Measurements from ENCODE around the gene CDH16.

The CDH16 gene

DNA sequence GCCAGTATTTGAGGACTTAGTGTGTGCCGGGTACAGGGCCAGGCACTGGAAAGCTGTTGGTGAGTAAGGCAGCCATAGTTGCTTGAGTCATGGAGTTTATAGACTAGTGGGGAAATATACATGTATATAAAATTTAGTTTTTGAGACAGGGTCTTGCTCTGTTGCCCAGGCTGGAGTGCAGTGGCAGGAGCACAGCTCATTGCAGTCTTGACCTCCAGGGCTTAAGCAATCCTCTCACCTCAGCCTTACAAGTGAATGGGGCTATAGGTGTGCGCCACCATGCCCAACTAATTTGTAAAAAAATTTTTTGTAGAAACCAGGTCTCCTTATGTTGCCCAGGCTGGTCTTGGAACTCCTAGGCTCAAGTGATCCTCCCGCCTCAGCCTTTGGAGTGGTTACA, 36.0 kb downstream of the CDH16 start:
- H3K4me3 ChIP-seq (ENCODE audit: low read depth, low read length) = no peak overlapping the region
- TF ChIP-seq, protein P1, sequence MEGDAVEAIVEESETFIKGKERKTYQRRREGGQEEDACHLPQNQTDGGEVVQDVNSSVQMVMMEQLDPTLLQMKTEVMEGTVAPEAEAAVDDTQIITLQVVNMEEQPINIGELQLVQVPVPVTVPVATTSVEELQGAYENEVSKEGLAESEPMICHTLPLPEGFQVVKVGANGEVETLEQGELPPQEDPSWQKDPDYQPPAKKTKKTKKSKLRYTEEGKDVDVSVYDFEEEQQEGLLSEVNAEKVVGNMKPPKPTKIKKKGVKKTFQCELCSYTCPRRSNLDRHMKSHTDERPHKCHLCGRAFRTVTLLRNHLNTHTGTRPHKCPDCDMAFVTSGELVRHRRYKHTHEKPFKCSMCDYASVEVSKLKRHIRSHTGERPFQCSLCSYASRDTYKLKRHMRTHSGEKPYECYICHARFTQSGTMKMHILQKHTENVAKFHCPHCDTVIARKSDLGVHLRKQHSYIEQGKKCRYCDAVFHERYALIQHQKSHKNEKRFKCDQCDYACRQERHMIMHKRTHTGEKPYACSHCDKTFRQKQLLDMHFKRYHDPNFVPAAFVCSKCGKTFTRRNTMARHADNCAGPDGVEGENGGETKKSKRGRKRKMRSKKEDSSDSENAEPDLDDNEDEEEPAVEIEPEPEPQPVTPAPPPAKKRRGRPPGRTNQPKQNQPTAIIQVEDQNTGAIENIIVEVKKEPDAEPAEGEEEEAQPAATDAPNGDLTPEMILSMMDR (IDR thresholded peaks at IDR 0.05; ENCODE audit: borderline replicate concordance, insufficient read depth, low read depth, low read length) = no peak

DNA sequence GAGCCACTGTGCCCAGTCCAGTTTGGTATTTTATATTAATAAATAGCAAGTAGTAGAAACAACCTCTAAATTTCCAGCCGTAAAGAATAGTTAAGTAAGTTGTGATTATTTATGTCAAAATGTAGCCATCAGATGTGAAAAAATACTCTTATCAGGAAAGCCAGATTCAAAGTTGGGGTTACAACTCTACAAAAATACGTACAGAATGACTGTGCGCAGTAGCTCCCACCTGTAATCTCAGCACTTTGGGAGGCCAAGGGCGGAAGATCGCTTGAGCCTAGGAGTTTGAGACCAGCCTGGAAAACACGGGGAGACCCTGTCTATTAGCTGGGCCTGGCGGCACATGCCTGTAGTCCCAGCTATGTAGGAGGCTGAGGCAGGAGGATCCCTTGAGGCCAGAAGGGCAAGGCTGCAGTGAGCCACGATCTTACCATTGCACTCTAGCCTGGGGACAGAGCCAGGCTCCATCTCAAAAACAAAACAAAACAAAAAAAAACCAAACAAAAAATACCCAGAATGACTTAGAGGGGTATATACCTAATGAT, 36.6 kb downstream of the CDH16 start:
- TF ChIP-seq, protein P1 (IDR thresholded peaks at IDR 0.05; ENCODE audit: borderline replicate concordance, insufficient read depth, low read depth, low read length) = no peak
- no peak overlapping the region for H3K4me3 ChIP-seq (ENCODE audit: low read depth, low read length)

DNA sequence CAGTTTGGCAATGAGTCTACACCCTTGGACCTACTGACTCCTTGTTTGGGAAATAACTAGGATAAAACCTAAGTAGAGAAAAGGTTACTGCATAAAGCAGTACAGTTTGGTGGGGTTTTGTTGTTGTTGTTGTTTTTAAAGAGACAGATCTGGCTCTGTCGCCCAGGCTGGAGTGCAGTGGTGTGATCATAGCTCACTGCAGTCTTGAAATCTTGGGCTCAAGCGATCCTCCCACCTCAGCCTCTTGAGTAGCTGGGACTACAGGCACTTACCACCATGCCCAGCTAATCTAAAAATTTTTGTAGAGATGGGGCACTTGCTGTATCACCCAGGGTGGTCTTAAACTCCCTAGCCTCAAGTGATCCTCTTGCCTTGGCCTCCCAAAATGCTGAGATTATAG, 37.1 kb downstream of the CDH16 start:
- TF ChIP-seq, protein P1 (IDR thresholded peaks at IDR 0.05; ENCODE audit: borderline replicate concordance, insufficient read depth, low read depth, low read length) = no peak
- no peak overlapping the region for H3K4me3 ChIP-seq (ENCODE audit: low read depth, low read length)

DNA sequence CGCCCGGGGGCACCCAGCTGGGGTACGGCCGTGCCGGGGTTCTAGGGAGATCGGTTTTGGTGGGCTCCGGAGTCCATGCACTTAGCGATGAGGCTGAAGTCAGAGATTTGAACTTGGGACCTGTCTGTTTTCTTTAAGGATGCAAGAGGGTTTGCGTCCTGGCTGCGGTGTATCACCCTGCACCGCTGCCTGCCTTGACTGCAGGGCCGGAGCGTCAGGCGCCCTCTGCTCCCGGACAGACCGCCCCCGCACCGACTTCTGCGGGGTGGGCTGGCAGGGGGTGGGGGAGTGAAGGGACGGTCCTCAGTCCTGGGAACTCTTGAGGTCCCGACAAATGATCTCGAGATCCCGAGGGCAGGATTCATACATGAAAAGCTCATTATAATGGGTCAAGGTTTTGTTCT, 37.7 kb downstream of the CDH16 start:
- TF ChIP-seq, protein P1 (IDR thresholded peaks at IDR 0.05; ENCODE audit: borderline replicate concordance, insufficient read depth, low read depth, low read length) = no peak
- H3K4me3 ChIP-seq (ENCODE audit: low read depth, low read length) = peak overlapping the region; percentile 79

DNA sequence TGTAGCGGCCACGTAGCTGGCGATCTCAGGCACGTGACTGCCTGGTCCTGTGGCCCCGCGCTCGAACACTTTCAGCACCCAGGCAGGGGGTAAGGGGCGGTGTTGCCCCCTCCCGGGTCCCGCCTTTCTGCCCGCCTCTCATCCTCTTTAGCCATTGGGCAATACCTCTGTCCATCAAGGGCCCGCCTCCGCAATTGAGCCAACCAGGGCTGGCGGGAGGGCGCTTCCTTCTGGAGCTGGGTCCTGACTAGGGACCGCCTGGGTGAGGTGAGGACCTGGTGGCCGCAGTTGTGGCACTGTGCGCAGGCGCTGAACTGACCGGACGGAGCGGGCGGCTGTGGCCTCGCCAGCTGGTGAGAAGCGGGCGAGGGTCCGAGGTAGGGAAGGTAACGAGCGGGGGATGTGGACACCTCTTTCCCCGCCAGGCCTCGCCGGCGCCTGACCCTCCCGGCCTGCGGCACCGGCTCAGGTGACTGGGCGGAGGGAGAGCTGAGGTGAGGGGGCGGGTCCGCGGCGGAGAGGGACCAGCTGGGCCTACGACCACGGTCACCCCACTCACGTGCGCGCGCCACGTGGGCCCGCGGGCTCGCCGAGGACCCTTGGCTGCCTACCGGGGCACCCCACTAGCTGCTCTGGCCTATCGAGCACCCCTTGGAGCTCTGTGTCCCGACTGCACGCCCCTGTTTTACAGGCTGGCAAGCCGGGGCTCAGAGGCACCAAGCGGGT, 38.2 kb downstream of the CDH16 start, which contains the start of gene PDP2:
TSS of gene PDP2 (plus strand) at position 228 of the 726 bp plus-strand sequence. CDS start 3,770 bp downstream, outside the sequence.
- peak within 1 kb of the TSS; percentile 79 for H3K4me3 ChIP-seq (ENCODE audit: low read depth, low read length)
- TF ChIP-seq, protein P1 (IDR thresholded peaks at IDR 0.05; ENCODE audit: borderline replicate concordance, insufficient read depth, low read depth, low read length) = no peak

DNA sequence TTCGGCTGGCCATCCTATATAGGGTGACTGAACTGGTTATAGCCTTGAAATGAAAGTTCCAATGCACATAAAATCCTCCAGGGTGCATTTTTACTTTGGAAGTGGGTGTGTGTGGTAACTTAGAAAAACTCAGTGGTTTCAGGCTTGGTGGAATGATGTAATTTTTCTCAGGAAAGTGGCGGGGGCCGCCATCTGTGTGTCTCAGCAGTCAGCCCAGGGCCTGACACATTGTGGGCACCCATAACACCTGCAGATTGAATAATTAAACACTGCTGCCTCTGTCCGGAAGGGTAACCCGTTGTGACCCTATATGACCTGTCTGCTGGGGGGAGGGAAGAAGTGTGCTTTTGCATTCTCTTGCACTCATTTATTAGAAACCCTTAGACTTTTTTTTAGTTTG, 40.6 kb downstream of the CDH16 start:
- TF ChIP-seq, protein P1 (IDR thresholded peaks at IDR 0.05; ENCODE audit: borderline replicate concordance, insufficient read depth, low read depth, low read length) = no peak

More for the DNA sequence above, 40.6 kb downstream of the CDH16 start:
- no peak overlapping the region for H3K4me3 ChIP-seq (ENCODE audit: low read depth, low read length)
